Psoas muscle (tissue), 8 donors: ENCODE data around the gene SNX2. TPM values are rescaled to one million over a fixed set of nuclear protein-coding genes. Genes with fewer than 3 reads are reported as not detected.

Experiments used
- ATAC-seq, 4 donors: fragments of 200-7000 bp; cut with Tn5 transposase; one replicate each; pipeline ENCODE4 v1.9.1; 2020; ENCODE audit warnings: moderate library complexity in 3 of 4, mild to moderate bottlenecking in 2 of 4
- DNase-seq, 2 donors: peaks; one replicate each; pipeline ENCODE4 v3.0.0-alpha.2; 2020
- H3K27ac ChIP-seq: fragments of 200-600 bp; one replicate; pipeline ENCODE4 v1.8.0; 2022
- H3K27me3 ChIP-seq, 3 donors: fragments of 200-600 bp in 1 of 3; one replicate each; pipeline versions ENCODE4 v1.6.1 to v1.8.0; 2013 to 2022; ENCODE audit warnings: low read length in 2 of 3, mild to moderate bottlenecking in 2 of 3, moderate library complexity in 1 of 3; ENCODE audit not compliant: insufficient read depth in 3 of 3
- H3K36me3 ChIP-seq, 2 donors: fragments of 200-600 bp in 1 of 2; one replicate each; pipeline versions ENCODE4 v1.6.1 to v1.8.0; 2013 to 2022; ENCODE audit warnings: low read depth in 1 of 2, mild to moderate bottlenecking in 1 of 2, moderate library complexity in 1 of 2; ENCODE audit not compliant: insufficient read depth in 1 of 2
- H3K4me1 ChIP-seq: fragments of 200-600 bp; one replicate; pipeline ENCODE4 v1.8.0; 2022
- H3K4me3 ChIP-seq: fragments of 200-600 bp; one replicate; pipeline ENCODE4 v1.8.0; 2022; ENCODE audit warnings: mild to moderate bottlenecking
- H3K9me3 ChIP-seq: fragments of 200-600 bp; one replicate; pipeline ENCODE4 v1.8.0; 2022
- WGBS, 3 donors: extraction: QIAGEN DNeasy Blood & Tissue Kit; methylation state at CpG; one replicate each; pipeline versions ENCODE4 v1.1.6 to v1.1.7; 2013; 5-methylcytosine and 5-hydroxymethylcytosine counted together
- intact Hi-C, 2 donors: fragments of 100-400 bp; cut with DNase I; formaldehyde crosslinking; loops; one replicate each; pipeline versions ENCODE4 v1.11.0 to v1.14.2; 2022
- long read RNA-seq, 2 donors: library from polyadenylated mRNA; unstranded; transcript quantifications; one replicate each; pipeline ENCODE4 v2.0.0, GENCODE V29; 2021
- polyA plus RNA-seq, 3 donors: library from polyadenylated mRNA; stranded (reverse); fragments of 200-250 nt; gene quantifications; one replicate each; pipeline ENCODE4 v1.2.3, GENCODE V29; 2013
- total RNA-seq, 4 donors: library from RNA; stranded (reverse); fragmentation: NEBNext Ultra II Directional in 2 of 4; extraction: Animal tissue kit (Norgen Biotek cat#: 25700) in 2 of 4; gene quantifications; one replicate each; pipeline versions ENCODE4 v1.2.1 to v1.2.4, GENCODE V29; 2021 to 2023
- TF ChIP-seq, protein P1 (sequence below): fragments of 200-600 bp; IDR thresholded peaks from one replicate; pipeline ENCODE4 v1.8.0; 2022; ENCODE audit warnings: antibody characterized with exemption
- donor health status: healthy with polysubstance abuse.
- donor health status: DM: no; HTN: no; CAD: no; lungs with moderate emphysema.
- donor health status: Bipolar disorder and iron deficiency.
- donor health status: healthy.
- donor health status: DM: yes; HTN: yes; CAD: no.
- donor health status: DM: no; HTN: no; CAD: no.
- donor health status: DM: no; HTN: no; CAD: no.
- donor health status: DM: yes; HTN: yes; CAD: no.

The SNX2 gene
- 10 to 100 TPM; 32.8 to 39.8 (median 35.4) TPM for total RNA-seq
- 10 to 100 TPM; 23.2 to 45.3 (median 29.3) TPM for polyA plus RNA-seq
- long read RNA-seq, donor 1, transcript SNX2-201 (15 exons, 2,128 nt): major isoform, 21 of 22 reads
- long read RNA-seq, donor 1, partial matches to known transcripts: 1 of 22 reads
- long read RNA-seq, donor 1, other reads (novel, unspliced or antisense): 0 of 22 reads
- long read RNA-seq, donor 2, transcript SNX2-201 (15 exons, 2,128 nt): major isoform, 85 of 89 reads
- long read RNA-seq, donor 2, partial matches to known transcripts: 1 of 89 reads
- long read RNA-seq, donor 2, other reads (novel, unspliced or antisense): 3 of 89 reads

GRCh38 chr5:122774861-122775549 is at the start of gene SNX2:
TSS of gene SNX2 (plus strand) at chr5:122775080. CDS start at chr5:122775104, 24 bp downstream.
- H3K4me3 ChIP-seq: peak within 1 kb of the TSS; percentile 93
- no peaks in the 10 kb centered on the region for H3K27me3 ChIP-seq
- H3K36me3 ChIP-seq: no peaks in the 10 kb centered on the region
- TF ChIP-seq, protein P1, sequence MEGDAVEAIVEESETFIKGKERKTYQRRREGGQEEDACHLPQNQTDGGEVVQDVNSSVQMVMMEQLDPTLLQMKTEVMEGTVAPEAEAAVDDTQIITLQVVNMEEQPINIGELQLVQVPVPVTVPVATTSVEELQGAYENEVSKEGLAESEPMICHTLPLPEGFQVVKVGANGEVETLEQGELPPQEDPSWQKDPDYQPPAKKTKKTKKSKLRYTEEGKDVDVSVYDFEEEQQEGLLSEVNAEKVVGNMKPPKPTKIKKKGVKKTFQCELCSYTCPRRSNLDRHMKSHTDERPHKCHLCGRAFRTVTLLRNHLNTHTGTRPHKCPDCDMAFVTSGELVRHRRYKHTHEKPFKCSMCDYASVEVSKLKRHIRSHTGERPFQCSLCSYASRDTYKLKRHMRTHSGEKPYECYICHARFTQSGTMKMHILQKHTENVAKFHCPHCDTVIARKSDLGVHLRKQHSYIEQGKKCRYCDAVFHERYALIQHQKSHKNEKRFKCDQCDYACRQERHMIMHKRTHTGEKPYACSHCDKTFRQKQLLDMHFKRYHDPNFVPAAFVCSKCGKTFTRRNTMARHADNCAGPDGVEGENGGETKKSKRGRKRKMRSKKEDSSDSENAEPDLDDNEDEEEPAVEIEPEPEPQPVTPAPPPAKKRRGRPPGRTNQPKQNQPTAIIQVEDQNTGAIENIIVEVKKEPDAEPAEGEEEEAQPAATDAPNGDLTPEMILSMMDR: peak; percentile 34
- no peaks in the 10 kb centered on the region for H3K9me3 ChIP-seq
- peak within 1 kb of the TSS; percentile 88 for H3K27ac ChIP-seq
- peak; percentile 99 to 100 (median 99) for ATAC-seq
- 0 to 1% (median 0%) methylated on average over 44 to 67 of the region's 67 CpGs for WGBS, 3 donors
- intact Hi-C loops: loop anchor here in 1 of 2 donors (2.0 to 5.0 kb wide), 2 partner anchors 70 to 262 kb away; partner anchors contain the start of genes PPIC and SNX24
- peak; percentile 95 to 97 for DNase-seq
- peaks cover 10% of the 10 kb centered on the region for H3K4me1 ChIP-seq

DNA sequence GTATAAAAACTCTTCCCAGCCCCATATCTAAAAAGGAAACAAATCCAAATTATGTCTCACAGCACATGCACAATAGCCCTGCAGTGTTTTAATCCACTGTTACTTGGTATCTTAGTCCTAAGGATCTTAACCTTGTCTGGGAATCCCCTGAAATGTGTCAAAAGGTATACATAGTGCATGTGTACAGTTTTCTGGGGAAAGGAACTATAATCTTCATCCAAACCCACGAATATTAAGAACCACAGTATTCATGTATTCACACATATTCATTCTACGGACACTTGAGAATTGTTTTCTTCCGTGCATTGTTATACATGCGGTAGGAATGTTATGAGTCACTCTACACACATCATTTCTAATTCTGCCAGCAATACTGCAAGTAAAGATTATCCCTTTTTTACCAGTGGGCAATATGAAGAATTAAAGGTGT is 47.8 kb upstream of the SNX2 start:
- no peaks in the 10 kb centered on the region for H3K36me3 ChIP-seq
- intact Hi-C loops: no loop called here
- H3K9me3 ChIP-seq: no peaks in the 10 kb centered on the region
- no peak overlapping the region for H3K27ac ChIP-seq
- H3K27me3 ChIP-seq: no peaks in the 10 kb centered on the region
- H3K4me1 ChIP-seq: no peaks in the 10 kb centered on the region
- ATAC-seq (no peak), DNase-seq (no peak)
- TF ChIP-seq, protein P1: no peak
- WGBS, 3 donors: 71 to 76% (median 73%) methylated on average over 4 of the region's 4 CpGs
- H3K4me3 ChIP-seq: no peak overlapping the region

DNA sequence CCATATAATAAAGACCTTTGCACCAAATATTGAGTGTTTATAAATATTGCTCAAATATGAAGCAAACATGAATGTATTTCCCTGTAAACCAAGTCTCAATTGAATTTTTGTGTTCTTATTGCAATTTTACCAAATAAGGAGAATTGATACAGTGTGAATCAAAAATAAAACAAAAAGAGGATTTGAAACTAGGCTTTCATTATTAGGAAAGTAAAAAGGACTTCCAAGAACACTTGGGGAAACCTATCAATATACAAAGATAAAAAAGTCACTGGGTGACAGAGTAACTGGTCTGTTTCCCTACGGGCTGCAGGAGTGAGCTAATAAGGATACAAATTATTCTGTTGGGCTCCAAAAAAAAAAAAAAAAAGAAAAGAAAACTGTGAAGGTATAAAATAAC is 44.8 kb upstream of the SNX2 start:
- Histone ChIP-seq H3K4me3 (no peak overlapping the region), H3K27ac (no peak overlapping the region), H3K4me1 (no peaks in the 10 kb centered on the region), H3K36me3 (no peaks in the 10 kb centered on the region), H3K27me3 (no peaks in the 10 kb centered on the region), H3K9me3 (no peaks in the 10 kb centered on the region)
- DNase-seq: no peak
- intact Hi-C loops: no loop called here
- 76 to 87% (median 79%) methylated on average over 1 of the region's 1 CpG for WGBS, 3 donors
- TF ChIP-seq, protein P1: no peak
- ATAC-seq: no peak

DNA sequence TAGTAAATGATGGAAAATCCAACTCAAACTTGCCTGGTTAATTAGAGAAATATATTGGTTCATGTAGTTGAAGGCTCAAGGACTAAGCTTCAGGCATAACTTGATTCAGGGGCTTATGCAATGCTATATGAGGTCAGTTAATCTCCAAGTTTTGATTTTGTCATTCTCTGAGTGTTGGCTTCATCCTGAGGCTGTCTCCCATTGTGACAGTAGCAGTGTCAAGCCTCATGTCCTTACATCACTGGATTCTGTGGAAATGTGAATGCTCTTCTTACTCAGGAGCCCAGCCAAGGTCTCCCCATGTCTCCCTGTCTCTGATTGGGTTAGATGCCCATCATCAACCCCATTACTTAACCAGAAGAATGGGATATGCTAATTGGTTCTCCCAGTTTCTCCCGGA is 44.4 kb upstream of the SNX2 start:
- Histone ChIP-seq H3K4me3 (no peak overlapping the region), H3K9me3 (peaks cover 3% of the 10 kb centered on the region), H3K27me3 (no peaks in the 10 kb centered on the region), H3K27ac (no peak overlapping the region), H3K4me1 (no peaks in the 10 kb centered on the region), H3K36me3 (no peaks in the 10 kb centered on the region)
- ATAC-seq: no peak
- intact Hi-C loops: no loop called here
- TF ChIP-seq, protein P1: no peak
- no peak for DNase-seq
- WGBS, 3 donors: 84 to 89% (median 86%) methylated on average over 1 of the region's 1 CpG
